SU-DHL-6 (cell line): ENCODE data around the gene GJD4.

ENCODE experiments used
- EZH2phosphoT487 ChIP-seq: fragments of 200-600 bp; sonication (generic), shearing (Covaris generic); conservative IDR thresholded peaks from 2 replicates; pipeline ENCODE4 v1.6.1; 2018; ENCODE audit warnings: mild to moderate bottlenecking, antibody characterized with exemption, low read length, moderate library complexity, mixed read lengths
- TF ChIP-seq, protein P1 (sequence below): fragments of 200-600 bp; sonication (generic); IDR thresholded peaks from one replicate; pipeline ENCODE4 v1.5.1; 2017; ENCODE audit warnings: antibody characterized with exemption, mild to moderate bottlenecking, low read length, moderate library complexity; ENCODE audit not compliant: insufficient read depth, poor library complexity, severe bottlenecking

- TF ChIP-seq, protein P1, sequence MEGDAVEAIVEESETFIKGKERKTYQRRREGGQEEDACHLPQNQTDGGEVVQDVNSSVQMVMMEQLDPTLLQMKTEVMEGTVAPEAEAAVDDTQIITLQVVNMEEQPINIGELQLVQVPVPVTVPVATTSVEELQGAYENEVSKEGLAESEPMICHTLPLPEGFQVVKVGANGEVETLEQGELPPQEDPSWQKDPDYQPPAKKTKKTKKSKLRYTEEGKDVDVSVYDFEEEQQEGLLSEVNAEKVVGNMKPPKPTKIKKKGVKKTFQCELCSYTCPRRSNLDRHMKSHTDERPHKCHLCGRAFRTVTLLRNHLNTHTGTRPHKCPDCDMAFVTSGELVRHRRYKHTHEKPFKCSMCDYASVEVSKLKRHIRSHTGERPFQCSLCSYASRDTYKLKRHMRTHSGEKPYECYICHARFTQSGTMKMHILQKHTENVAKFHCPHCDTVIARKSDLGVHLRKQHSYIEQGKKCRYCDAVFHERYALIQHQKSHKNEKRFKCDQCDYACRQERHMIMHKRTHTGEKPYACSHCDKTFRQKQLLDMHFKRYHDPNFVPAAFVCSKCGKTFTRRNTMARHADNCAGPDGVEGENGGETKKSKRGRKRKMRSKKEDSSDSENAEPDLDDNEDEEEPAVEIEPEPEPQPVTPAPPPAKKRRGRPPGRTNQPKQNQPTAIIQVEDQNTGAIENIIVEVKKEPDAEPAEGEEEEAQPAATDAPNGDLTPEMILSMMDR: no peak
- no peak for TF ChIP-seq EZH2phosphoT487
Measured at GRCh38 chr10:35626971-35627507, 21.9 kb downstream of the GJD4 start.
